Epithelial cell of esophagus (primary cell): ENCODE measurements around the gene AVPI1.
"Not testable (repeated sequence)": the region's sequence is repeated elsewhere in the genome, so short reads cannot be mapped to it uniquely, and the experiment has no call there.

Source experiments
- DNase-seq: peaks from one replicate; pipeline ENCODE4 v3.0.0; 2010; ENCODE audit warnings: low read depth
- H3K4me3 ChIP-seq: 2 replicates; pipeline ENCODE4 v1.5.1; 2011; ENCODE audit warnings: mild to moderate bottlenecking, low read length, control low read depth
- CTCF ChIP-seq: IDR thresholded peaks from 2 replicates; pipeline ENCODE4 v1.5.1; 2011; ENCODE audit warnings: low read depth, mild to moderate bottlenecking, low read length, control low read depth, inconsistent platforms; ENCODE audit not compliant: insufficient read depth; ENCODE audit errors: missing control alignments

Gene AVPI1

DNA sequence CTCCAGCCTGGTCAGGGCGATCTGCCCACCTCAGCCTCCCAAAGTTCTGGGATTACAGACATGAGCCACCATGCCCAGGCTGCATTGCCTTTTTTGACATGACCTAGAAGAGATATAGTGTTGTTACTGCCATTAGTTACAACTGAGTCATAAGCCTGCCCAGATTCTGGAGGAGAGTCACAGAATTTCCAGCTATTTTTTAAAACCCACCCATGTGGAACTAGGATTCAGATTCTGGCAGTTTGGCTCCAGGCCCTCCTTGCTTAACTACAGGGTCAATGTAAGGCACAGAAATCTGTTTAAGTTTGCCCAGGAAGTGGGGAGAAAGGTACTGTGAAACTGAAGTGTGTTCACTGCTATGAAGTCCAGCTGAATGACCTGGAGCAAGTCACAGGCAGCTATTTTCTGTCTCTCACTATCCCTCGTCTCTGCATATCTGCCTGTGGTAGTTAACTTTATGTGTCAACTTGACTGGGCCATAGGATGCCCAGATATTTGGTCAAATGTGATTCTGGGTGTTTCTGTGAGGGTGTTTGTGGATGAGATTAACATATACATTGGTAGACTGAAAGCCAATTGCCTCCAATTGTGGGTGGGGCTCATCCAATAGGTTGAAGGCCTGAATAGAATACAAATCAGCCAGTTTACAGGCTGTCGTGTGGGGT, 18.1 kb upstream of the AVPI1 start:
- no peak overlapping the region for H3K4me3 ChIP-seq
- TF ChIP-seq CTCF = no peak
- DNase-seq = no peak

- H3K4me3 ChIP-seq = no peak overlapping the region
- no peak for TF ChIP-seq CTCF
- DNase-seq = no peak
These were observed 17.3 kb upstream of the AVPI1 start for GRCh38 chr10:97704341-97704740.

GRCh38 chr10:97703398-97704067, 16.5 kb upstream of the AVPI1 start:
- TF ChIP-seq CTCF = no peak
- no peak for DNase-seq
- H3K4me3 ChIP-seq = no peak overlapping the region

- peak; percentile 98 for TF ChIP-seq CTCF
- no peak overlapping the region for H3K4me3 ChIP-seq
- DNase-seq = peak; percentile 75
These were observed 14.5 kb upstream of the AVPI1 start for GRCh38 chr10:97701438-97702069.

GRCh38 chr10:97698072-97698655, 11.1 kb upstream of the AVPI1 start:
- not testable (repeated sequence) for DNase-seq, H3K4me3 ChIP-seq

- no peak for TF ChIP-seq CTCF
- peak; percentile 93 for DNase-seq
These were observed 3.1 kb upstream of the AVPI1 start for GRCh38 chr10:97690133-97690532.

DNA sequence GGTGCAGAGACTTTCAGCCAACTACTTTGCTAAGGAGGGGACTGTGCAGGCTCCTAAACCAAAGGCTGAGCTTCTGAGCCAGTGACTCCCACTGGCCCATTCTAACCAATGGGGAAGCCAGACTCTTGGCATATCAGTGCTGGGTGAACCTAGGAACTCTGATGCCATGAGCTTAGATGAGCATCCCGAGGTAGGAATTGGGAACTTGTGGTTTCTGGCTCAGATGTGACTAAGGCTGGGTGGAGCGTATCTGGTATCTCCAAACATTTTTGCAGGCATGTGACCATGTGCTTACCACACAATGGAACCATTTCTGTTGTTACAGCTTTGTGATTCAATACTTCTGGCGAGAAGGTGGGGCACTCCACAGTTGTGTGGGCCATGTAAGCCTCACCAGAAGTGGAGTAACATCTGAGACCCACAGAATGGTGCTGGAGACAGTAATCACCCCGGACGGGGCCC, 2.5 kb upstream of the AVPI1 start:
- H3K4me3 ChIP-seq = no peak overlapping the region
- peak; percentile 39 for TF ChIP-seq CTCF
- peak; percentile 100 for DNase-seq

More at GRCh38 chr10:97690133-97690532, 3.1 kb upstream of the AVPI1 start:
- no peak overlapping the region for H3K4me3 ChIP-seq
